Hippocampal formation (tissue), 2 donors: ENCODE measurements around the gene MAN2A1.

Source experiments
- DNase-seq, 2 donors: peaks; one replicate each; lab custom pipeline; 2025; lab: John Stamatoyannopoulos, UW

MAN2A1 gene

DNA sequence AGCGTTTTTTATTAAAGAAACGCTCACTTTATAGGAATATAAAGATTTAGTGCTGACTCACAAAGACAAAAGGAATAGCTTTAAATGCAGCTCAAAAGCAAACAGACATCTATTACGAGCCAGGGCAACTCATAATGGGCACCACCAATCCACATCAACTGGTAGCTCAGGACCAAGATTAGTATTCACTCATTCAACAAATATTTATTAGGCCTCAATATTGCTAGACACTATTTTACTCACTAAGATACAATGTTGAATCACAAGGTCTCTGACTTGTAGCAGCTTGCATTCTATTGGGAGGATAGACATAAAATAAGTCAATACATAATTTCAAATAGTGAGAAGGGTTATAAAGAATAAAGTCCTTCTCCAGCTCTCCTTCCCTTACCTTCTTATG is 8.0 kb upstream of the MAN2A1 start:
- DNase-seq, result no peak

DNA sequence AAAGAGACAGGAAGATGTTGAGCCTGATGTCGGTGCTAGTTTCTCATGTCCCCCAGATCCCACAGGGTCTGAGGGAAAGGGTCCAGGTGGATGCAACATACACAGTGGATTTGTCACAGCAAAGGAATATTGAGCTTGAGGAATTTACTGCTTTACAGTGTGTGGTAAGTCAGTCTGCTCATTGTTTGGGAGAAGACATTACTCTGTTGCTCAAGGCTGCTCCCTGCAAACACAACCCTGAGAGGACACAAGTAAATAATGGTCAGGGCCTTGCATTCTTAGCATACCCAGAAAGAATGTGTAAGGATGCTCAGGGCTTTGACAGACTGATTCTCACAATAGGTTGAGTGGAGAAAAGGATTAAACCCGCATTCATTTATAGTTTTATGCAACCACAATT is 7.3 kb upstream of the MAN2A1 start:
- DNase-seq, result no peak

DNA sequence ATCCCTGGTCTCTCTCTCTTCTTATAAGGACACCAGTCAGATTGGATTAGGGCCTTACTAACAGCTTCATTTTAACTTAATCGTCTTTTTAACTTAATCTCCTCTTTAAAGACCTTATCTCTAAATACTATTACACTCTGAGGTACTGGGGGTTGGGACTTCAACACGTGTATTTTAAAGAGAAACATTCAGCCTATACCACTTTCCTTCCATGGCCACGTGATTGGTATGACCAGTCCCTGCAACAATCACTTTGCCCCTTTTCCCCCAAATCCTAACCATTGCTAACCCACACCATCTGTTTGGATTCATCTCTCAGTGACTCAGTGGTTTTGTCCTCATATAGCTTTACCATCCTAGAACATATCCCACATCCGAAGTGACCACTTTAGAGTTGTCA is 3.8 kb upstream of the MAN2A1 start:
- DNase-seq, result no peak

DNA sequence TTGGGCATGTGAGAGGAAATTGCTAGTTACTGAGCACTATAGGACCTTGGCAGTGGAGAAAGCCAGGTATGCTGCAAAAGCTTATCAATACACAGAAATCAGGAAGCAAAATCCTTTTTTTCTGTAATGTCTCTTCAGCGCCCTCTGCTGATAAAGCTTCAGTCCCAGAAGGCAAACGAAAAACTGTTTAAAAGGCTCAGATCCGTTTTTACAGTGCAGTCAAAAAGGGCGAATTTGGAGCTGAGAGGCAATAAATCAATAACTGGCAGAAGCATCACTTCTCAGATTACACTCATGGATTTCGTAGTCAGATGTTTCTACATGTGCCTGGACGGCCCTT is 1.1 kb upstream of the MAN2A1 start:
- peak in 1 of 2 donors; percentile 61 for DNase-seq

DNA sequence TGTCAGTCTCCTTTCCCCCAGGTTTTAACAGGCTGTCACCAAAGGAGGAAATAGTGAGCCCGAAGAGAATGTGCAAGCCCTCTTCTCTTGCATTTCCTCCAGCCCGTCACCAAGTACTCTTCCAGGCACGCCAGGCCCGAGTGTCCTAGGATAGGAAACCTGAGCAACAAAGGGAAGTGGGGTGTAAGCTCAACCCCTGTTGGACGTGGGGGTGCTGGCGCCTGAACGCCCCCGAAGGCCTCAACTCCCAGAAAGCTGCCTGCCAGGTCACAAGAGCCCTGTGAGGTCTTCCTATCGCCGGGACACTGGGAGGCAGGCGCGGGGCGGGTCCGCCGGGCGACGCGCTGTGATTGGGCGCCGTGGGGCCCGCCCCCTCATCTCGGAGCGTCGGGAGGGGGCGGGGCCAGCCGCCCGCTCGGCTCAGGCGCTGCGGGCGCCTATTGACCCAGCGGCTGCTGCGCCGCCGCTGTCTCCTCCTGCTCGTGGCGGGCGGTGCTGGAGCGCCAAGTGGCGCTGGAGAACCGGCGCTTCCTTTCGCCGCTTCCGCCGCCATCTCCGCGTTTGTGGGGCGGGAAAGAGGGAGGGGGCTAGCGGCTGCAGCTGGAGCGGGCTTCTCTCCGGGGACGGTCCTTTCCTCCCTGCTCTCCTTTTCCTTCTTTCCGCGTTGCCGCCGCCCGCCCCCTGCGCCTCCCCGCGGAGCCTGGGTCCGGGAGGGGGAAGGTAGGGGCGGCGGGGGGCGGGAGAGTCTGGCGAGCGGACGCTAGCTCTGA is 572 bp upstream of the MAN2A1 start:
- DNase-seq, result peak; percentile 86 to 90

DNA sequence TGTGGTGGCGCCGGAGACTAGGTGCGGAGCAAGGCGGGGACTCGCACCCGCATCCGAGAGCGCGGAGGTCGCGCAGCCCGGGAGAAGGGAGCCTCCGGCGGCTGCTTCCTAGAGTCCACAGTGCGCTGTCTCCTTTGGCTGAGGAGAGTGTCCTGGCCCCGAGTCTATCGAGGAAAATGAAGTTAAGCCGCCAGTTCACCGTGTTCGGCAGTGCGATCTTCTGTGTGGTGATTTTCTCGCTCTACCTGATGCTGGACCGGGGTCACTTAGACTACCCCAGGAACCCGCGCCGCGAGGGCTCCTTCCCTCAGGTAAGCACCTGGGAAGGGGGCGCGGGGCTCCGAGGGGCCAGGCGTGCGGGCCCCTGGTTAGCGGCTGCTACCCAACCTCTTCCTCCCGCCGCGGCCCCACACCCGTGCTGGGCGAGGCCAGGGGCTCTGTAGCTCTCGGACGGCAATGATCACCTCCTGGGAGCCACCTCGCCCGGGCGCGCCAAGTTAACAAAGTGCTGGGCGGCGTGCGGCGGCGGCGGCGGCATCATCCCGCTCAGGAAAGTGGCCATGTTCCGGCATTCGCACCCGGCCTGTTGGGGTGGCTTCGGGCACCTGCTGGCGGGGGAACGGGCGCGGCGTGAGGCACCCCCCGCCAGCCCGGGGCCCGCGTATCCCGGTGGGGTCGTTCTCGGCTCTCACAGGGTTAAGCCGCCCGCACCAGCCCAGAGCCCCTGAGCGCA is 681 bp downstream of the MAN2A1 start:
- no peak for DNase-seq

DNA sequence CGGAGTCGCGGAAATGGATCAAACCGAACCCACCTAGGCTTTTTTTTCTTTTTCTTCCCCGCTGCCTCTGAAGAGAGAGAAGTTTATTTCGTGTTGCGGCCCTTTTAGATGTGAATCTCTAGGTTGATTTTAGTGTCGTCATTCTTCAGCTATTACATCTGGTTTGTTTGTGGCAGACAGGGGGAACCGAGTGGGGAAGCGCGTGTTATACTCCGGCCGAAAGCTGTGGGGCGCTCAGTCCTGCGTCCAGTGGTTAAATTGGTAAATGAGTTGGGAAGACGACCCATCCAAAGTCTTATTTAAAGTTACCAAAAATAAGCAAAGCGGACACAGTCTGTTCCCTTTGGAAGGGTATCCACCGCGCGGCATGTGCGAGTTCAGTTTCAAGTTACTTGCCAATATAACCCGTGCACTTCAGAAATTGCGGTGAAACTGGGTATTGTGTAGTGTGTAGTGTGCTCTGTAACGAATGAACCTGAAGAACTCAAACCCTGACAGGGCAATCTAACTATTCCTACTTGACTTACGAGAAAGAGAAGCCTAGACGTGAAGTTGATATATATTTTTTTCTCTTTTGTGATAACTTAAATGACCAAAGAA is 1.3 kb downstream of the MAN2A1 start:
- DNase-seq, result peak; percentile 71 to 94

DNA sequence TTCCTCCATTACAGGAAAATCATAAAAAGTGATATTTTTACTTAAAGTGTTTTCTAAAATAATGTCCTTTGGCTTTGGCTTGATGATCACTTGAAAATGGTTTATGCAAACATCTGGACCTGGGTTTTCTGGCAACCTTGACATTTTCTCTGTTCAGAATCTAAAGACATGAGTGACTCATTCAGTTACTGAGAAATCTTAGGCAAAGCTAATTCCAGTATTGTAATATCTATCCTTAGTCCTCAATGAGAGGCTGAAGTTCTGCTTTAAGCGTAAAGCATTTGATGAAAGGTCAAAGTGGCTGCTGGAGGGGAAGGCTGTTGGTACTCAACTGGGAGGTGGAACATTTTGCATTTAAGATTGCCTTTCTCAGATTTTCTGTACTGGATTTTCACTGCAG is 2.3 kb downstream of the MAN2A1 start:
- DNase-seq, result no peak

DNA sequence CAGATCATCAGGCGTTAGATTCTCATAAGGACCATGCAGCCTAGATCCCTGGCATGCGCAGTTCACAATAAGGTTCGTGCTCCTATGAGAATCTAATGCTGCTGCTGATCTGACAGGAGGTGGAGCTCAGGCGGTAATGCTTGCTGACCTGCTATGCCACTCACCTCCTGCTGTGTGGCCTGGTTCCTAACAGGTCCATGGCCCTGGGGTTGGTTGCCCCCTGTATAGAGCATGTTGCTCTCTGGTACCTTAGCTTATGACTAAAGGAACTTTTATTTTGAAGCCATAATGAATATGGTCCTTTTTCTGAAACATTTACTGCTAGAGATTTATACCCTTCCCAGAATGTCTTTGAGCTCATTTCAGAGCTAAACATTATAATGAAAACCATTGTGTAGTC is 3.1 kb downstream of the MAN2A1 start:
- no peak for DNase-seq

DNA sequence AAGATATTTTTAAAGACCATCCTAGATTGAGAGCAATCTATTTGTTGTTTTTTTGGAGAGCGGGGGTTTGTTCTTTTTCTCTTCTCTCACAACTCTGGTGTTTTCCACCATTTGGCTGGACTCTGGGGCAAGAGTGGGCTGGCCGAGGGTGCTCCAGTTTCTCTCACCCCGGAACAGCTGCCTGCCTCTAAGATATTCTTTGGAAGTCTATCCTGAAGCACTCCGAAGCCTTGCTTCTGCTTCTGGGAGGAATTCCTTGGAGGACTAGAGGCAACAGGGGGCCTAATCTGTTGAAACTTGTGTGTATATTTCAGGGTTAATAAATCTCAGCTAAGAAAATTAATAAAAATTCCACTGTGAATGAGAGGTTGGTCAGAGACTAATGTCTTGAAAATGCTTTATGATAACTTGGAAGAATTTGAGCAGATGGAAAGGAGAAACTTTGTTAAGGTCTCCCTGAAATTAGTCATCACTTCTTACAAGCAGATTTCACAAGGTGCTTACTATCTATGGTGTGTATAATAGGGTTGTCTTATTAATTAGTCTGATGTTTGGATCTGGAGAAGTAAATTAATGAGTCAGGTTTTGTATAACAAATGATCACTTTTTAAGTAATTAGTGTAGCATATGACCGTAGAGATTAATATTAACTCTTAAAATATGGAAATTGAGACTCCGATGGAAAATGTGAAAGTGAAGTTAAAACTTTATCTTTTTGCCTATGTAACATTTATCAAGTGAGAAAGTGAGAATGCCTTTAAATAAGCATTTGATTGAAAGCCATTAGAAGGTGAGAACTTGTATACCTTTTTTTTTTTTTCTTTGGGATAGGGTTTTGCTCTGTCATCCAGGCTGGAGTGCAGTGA is 4.0 kb downstream of the MAN2A1 start:
- no peak for DNase-seq

DNA sequence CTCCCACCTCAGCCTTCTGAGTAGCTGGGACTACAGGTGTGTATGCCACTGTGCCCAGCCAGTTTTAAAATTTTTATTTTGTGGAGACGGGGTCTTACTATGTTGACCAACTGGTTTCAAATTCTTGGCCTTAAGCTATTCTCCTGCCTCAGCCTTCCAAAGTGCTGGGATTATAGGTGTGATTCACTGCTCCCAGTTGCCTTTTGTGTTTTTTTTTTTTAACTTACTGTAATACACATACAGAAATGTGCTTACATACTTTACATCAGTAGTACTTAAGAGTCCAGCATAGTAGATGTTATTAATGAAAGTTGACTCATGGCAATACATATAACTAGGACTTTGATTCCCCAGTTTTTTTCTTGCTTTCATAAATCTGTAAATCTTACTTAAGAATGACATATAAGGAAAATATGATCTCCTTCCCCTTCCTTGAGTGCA is 4.7 kb downstream of the MAN2A1 start:
- DNase-seq, result no peak

DNA sequence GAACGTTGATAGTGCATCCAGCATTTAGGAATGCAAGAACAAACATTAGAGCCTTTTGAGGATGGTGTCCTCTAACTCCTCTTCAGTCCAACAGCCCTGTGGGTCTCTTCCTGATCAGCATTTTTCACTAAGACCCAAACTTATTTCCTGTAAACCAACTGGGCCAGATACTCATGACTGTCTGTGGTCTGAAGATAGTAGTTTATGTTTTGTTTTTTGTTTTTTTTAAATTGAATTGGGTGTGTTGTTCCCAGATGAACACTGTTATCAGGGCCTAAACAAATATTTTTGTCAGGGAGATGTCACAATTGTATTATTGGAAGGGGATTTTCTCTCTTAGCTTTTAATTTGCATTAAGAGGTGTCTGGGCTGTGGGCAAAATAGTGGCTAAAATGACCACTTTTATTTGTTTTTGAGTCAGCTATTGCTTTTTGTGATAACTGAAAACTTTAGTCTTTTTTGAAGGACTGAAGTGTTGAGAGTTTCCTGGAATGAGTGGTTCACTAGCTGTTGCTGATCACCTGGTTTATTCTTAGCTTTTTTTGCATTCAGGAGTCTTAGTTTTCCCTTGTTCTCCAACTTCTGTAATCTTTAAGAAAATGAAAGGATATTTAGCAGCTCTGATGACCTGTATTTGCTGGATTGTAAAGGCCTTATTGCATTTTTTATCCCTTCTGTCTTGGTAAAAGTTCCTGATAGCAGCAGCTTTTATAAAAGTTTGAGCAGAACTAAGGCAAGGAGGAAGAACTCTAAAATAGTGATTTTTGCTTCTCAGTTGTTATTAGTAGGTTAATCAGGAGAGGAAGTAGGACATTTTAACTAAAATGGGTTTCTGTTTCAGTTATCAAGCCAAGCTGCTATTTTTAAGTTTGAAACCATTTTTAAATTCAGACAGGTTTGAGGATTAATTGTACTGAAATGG is 5.5 kb downstream of the MAN2A1 start:
- no peak for DNase-seq

DNA sequence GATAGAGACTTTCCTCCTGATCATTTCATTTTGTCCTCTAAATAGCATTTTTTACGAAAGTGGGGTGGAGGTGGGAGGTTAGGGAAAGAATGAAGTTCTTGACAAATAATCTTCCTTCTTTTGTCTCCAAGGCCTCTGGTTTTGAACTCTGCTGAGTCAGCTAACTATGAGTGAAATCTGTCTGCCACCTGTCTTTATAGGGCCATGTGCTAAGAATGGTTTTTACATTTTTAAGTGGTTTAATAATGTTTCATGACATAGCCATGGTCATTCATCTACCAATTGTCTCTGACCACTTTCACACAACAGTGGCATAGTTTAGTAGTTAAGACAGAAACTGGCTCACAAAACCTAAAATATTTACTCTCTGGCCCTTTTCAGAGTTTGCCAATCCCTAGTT is 7.6 kb downstream of the MAN2A1 start:
- DNase-seq, result no peak

DNA sequence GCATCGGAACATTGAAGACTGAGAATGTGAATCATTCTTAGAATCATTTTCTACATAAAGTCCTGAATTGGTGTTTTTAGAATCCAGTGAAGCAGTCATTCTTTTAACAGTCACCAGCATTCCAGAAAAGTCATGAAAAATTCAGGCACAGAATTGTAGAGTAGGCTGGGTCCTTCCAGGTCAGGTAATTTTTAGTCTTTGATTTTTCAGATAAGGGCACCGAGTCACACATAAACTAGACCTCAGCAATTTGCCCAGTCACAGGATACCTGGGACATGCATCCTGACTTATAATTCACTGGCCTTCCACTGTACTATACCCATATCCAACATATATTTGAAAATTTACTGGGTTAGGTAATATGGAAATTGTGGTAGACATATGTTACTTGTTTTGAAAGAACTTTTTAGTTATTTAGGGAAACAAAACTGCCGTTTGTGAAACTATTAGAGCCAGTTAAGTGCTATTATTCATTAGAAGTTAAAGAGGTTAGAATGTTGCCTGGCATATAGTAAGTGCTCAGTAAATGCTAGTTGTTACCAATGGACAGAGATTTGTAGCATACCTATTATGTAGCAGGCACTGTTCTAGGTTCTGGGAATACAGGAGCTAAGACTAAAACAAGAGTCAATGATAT is 10.9 kb downstream of the MAN2A1 start:
- DNase-seq, result no peak

DNA sequence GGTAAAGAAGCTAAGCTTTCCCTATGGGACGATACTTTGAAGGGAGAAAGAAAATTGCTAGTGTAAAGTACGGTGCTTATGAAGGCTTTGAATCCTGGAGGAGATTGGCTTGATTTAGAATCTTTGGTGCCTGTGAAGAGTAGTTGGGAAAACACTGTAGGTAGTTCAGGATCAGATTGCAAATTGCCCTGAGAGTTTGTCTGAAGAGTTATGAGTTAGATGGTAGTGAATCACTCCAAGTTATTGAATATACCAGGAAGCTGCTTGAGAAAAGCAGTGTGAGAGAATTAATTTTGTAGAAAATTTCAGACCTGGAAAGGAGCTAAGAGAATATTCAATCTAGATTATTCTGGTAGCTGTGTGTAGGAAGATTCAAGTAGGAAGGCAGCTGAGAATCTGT is 11.5 kb downstream of the MAN2A1 start:
- DNase-seq, result no peak

DNA sequence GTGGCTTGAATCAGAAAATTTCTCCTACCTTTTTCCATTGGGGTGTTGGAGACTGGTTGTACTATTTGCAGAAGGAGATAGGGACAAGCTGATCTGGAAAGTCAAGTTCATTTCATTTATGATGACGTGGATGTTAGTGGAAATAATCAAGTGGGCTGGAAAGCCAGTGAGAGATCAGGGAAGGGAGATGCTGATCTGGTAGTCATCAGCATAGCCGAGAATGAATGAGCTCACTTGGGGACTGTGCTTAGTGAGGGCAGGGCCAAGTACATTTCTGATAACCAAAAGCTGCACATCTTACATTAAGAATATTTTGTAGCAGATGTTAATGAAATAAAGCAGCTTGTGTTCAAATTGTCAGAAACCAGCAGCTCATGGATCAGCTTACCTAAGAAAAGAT is 12.1 kb downstream of the MAN2A1 start:
- DNase-seq, result no peak

DNA sequence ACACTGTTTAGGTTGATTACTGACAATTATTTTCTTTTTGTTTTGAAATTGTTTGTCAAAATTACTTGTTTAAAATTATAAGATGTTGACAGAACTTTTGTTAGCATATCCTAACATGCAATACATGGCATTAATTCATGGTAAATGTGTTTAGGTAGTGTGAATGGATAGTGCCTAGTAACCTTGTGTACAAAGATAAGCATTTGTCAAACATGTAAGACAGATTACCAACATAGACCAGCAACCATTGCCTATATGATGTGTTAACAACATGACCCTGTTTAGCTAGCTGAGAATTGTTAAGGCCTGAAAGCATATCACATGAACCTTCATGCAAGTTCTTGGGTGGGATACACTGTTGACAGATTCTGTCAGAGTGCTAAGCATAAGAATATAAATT is 13.4 kb downstream of the MAN2A1 start:
- no peak for DNase-seq

DNA sequence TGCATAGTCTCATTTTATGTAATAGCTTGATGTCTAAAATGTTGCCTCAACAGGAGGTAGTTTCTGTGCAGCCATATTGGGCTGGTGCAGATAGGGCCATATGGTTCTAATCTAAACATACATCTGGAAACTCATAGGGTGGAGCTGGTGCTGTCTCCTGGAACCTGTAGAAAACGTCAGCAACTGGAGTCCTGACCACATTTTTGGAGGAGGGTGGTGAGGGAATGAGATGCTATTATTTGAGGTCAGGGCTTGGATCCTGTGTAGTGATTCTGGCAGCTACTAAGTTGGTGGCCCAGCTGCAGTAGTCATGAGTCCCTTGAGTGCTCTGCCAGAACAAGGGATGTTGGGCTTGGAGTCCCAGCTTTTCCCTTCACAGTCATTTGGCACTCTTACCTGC is 14.1 kb downstream of the MAN2A1 start:
- no peak for DNase-seq

DNA sequence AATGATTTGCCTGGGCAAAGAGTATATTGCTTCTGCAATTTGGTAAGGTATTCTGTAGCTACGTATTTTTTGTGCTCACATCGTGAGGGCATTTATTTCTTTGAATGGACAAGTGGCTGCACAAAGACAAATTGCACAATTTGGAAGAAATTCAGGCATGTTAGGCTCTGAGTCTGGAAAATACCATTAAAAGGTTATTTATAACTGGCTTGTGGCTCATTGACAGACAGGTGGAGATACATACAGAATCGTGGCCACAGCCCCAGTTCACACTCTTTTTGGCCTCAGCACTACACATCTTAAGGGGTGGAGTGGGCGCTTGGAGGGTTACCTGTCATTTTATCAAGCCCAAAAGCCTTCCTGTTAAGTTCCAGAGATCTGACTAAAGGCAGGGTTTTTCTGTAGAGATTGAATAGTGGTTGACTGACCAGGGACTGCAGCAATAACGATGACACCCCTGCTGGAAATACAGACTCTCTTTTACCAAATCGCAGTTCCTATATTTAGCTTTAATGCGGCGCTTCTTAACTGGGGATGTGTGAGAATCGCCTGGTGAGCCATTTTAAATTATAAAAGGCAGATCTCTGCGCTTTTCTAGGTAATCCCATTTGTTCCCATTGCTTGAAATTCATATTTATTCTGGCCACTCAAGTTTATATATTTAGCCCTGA is 14.7 kb downstream of the MAN2A1 start:
- no peak for DNase-seq

DNA sequence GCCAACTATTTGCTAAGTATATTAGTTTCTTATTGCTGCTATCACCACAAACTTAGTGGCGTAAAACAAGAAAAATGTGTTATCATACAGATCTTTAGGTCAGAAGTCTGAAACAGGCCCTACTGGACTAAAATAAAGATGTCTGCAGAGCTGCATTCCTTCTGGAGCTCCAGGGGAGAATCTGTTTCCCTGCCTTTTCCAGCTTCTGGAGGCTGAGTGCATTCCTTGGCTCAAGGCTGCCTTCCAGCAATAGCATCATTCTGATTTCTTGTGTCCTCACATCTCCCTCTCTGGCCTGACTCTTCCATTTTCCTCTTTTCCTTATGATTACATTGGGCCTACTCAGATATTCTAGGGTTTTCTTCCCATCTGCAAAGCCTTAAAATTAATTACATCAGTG is 15.9 kb downstream of the MAN2A1 start:
- no peak for DNase-seq
